Endothelial cell of umbilical vein (primary cell): ENCODE data around the gene SMARCD3. TPM values are rescaled to one million over a fixed set of nuclear protein-coding genes. Genes with fewer than 3 reads are reported as not detected.

ENCODE experiments used
- BruUV-seq: library from RNA; stranded (reverse); fragments of 400-500 nt; replicated peaks from 2 replicates; lab custom pipeline; 2021; lab: Mats Ljungman, UMichigan
- CTCF ChIA-PET: fragments of 300-600, 350-600 bp; sonication (Branson Sonifier 250); formaldehyde crosslinking; loops from one replicate; lab custom pipeline; 2021; ENCODE audit warnings: antibody characterized with exemption, inconsistent platforms; lab: Charles Lee
- POLR2A ChIA-PET: fragments of 300-600, 350-600 bp; sonication (Branson Sonifier 250); formaldehyde crosslinking; loops from one replicate; lab custom pipeline; 2021; ENCODE audit warnings: antibody characterized with exemption, inconsistent platforms; lab: Charles Lee
- DNase-seq: peaks from one replicate; pipeline ENCODE4 v3.0.0-alpha.2; 2011; ENCODE audit warnings: low read depth, low spot score
- FAIRE-seq: peaks from 2 replicates; lab custom pipeline; 2011; peaks lifted over from hg19 to GRCh38; lab: Jason Lieb, UNC
- H2AFZ ChIP-seq: 2 replicates; pipeline ENCODE4 v1.6.0; 2012; ENCODE audit warnings: low read depth, low read length, control low read depth, inconsistent platforms
- H3K27ac ChIP-seq: 2 replicates; pipeline ENCODE4 v1.5.1; 2011; ENCODE audit warnings: low read depth, mild to moderate bottlenecking, control low read depth, low read length, moderate library complexity; ENCODE audit not compliant: insufficient read depth
- H3K27me3 ChIP-seq, 2 experiments: 2 replicates each; pipeline versions ENCODE4 v1.6.0 to v1.6.1; 2011; ENCODE audit warnings: low read length in 2 of 2, mixed read lengths in 1 of 2; ENCODE audit not compliant: control insufficient read depth in 2 of 2, insufficient read depth in 2 of 2
- H3K36me3 ChIP-seq, 2 experiments: 2 replicates in 1 of 2; 3 replicates in 1 of 2; pipeline ENCODE4 v1.5.1; 2011; ENCODE audit warnings: low read length in 2 of 2, mild to moderate bottlenecking in 1 of 2, moderate library complexity in 1 of 2; ENCODE audit not compliant: control insufficient read depth in 2 of 2, insufficient read depth in 2 of 2; ENCODE audit errors: extremely low read depth in 1 of 2
- H3K4me1 ChIP-seq: 3 replicates; pipeline ENCODE4 v1.5.1; 2011; ENCODE audit warnings: mild to moderate bottlenecking, low read length; ENCODE audit not compliant: control insufficient read depth, insufficient read depth; ENCODE audit errors: extremely low read depth
- H3K4me2 ChIP-seq: 2 replicates; pipeline ENCODE4 v1.6.1; 2011; ENCODE audit warnings: low read length, control low read depth, mixed read lengths; ENCODE audit not compliant: insufficient read depth
- H3K4me3 ChIP-seq, 3 experiments: fragments of 200-600 bp in 1 of 3; sonication (generic), shearing (Covaris generic) in 1 of 3; replicated peaks in 1 of 3; 2 replicates each; pipeline ENCODE4 v1.5.1; 2011 to 2016; ENCODE audit warnings: control low read depth in 3 of 3, low read length in 3 of 3, mild to moderate bottlenecking in 2 of 3, inconsistent platforms in 1 of 3, low read depth in 1 of 3, moderate library complexity in 1 of 3; ENCODE audit not compliant: insufficient read depth in 1 of 3
- H3K79me2 ChIP-seq: 2 replicates; pipeline ENCODE4 v1.6.0; 2012; ENCODE audit warnings: low read length, inconsistent platforms; ENCODE audit not compliant: control insufficient read depth, insufficient read depth
- H3K9ac ChIP-seq: replicated peaks from 2 replicates; pipeline ENCODE3; 2011; ENCODE audit warnings: low read length, control low read depth; ENCODE audit not compliant: insufficient read depth; ENCODE audit errors: extremely low read depth
- H3K9me1 ChIP-seq: replicated peaks from 3 replicates; pipeline ENCODE4 v1.6.0; 2011; ENCODE audit warnings: mild to moderate bottlenecking, low read length; ENCODE audit not compliant: control insufficient read depth, insufficient read depth; ENCODE audit errors: extremely low read depth
- H3K9me3 ChIP-seq: replicated peaks from 2 replicates; pipeline ENCODE4 v1.5.1; 2012; ENCODE audit warnings: low read length, inconsistent platforms; ENCODE audit not compliant: control insufficient read depth, insufficient read depth
- H4K20me1 ChIP-seq: replicated peaks from 2 replicates; pipeline ENCODE3; 2011; ENCODE audit warnings: mild to moderate bottlenecking, low read length; ENCODE audit not compliant: control insufficient read depth, insufficient read depth; ENCODE audit errors: extremely low read depth
- EZH2 ChIP-seq: IDR thresholded peaks from 2 replicates; pipeline ENCODE4 v1.6.1; 2012; ENCODE audit warnings: borderline replicate concordance, low read depth, mild to moderate bottlenecking, moderate library complexity, low read length, inconsistent platforms; ENCODE audit not compliant: severe bottlenecking
- JUN ChIP-seq: IDR thresholded peaks from 2 replicates; pipeline ENCODE4 v1.6.1; 2011; ENCODE audit warnings: borderline replicate concordance, low read depth; ENCODE audit not compliant: insufficient read length, insufficient read depth
- MAX ChIP-seq: IDR thresholded peaks from 2 replicates; pipeline ENCODE4 v1.6.1; 2011; ENCODE audit not compliant: insufficient read depth, insufficient read length
- MYC ChIP-seq: IDR thresholded peaks from one replicate; pipeline ENCODE4 v1.6.1; 2011; ENCODE audit warnings: mild to moderate bottlenecking, low read depth, low read length
- POLR2A ChIP-seq: IDR thresholded peaks from 2 replicates; pipeline ENCODE4 v1.6.1; 2012; ENCODE audit warnings: low read depth, mild to moderate bottlenecking, control low read depth, low read length
- dilution Hi-C: fragments of 300-500 bp; cut with MboI; formaldehyde crosslinking; loops from one replicate; pipeline ENCODE4 v1.15.0; 2019; ENCODE audit warnings: low sequenced_read_pairs; ENCODE audit not compliant: extremely low pct_ligation_motif_present
- intact Hi-C: fragments of 100-400 bp; cut with micrococcal nuclease; formaldehyde crosslinking; loops from one replicate; pipeline ENCODE4 v1.10.0; 2022
- polyA plus RNA-seq, 4 experiments: library from polyadenylated mRNA; depleted of rRNA in 3 of 4; stranded (reverse) in 3 of 4; unstranded in 1 of 4; fragments of >200 nt; gene quantifications; 2 replicates each; pipeline versions ENCODE4 v1.2.1 to v1.2.3, GENCODE V29; 2011 to 2012; ENCODE audit warnings: missing spikeins in 1 of 4
- total RNA-seq: library from RNA; stranded (reverse); gene quantifications from 2 replicates; pipeline ENCODE4 v1.2.3, GENCODE V29; 2021
- TF ChIP-seq, protein P1 (sequence below), 2 donors: IDR thresholded peaks; 1 replicate in 1 of 2; 2 replicates in 1 of 2; pipeline ENCODE4 v1.5.1; 2011; ENCODE audit warnings: low read length in 2 of 2, mild to moderate bottlenecking in 2 of 2, moderate library complexity in 2 of 2, control low read depth in 1 of 2, inconsistent platforms in 1 of 2, low read depth in 1 of 2; ENCODE audit not compliant: insufficient read depth in 1 of 2; ENCODE audit errors: extremely low read depth in 1 of 2

SMARCD3 gene
- total and polyA plus RNA-seq, 2 donors (not counting 3 experiments of a cell fraction or from before 2014, with no cell fraction given) = 6.1 to 8.5 TPM

DNA sequence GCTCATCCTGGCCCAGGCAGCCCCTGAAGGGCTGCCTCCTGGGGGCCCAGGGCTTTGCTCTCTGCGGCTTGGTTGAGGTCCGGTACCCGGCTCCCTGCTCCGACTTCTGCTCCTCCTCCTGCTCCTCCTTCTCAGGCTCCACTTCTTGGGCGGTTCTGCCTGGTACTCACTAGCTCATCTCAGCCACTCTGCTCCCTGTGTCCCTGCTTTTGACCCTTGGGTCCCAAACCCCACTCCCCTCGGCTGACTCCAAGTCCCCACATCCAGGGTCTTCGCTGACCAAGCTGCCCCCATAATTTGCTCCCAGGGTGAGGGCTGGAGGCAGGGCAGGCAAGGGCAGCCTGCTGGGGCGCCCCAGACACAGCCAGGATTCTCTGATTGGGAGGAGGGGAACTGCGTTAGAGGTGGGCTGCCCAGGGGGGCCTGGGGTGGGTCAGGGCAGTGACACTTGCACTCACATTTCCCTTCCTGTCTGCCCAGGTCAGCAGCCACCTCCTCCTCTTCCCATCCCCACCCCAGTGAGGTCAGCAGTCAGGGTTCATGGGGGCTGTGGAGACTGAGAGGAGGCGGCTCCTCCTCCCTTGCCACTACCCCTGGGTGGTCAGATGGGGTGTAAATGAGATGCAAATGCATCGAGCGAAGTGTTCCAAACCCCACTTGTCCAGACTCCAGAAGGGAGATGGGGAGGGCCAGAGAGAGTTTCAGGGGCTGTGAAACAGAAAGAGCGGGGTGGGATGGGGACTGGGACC lies 2.2 kb downstream of the SMARCD3 start:
- FAIRE-seq (no peak), DNase-seq (no peak)
- ChIA-PET CTCF (interaction anchor here (0.8 to 1.4 kb wide), 5 partner anchors 10 to 56 kb away, joined by 3 to 13 read pairs (median 4); partner anchors contain the start of gene ABCF2), POLR2A (no interaction called here)
- dilution Hi-C loops = no loop called here
- Histone ChIP-seq H3K79me2 (no peaks in the 10 kb centered on the region), H3K9me3 (no peaks in the 10 kb centered on the region), H3K4me1 (peaks cover 15% of the 10 kb centered on the region), H3K9me1 (no peaks in the 10 kb centered on the region), H3K27ac (no peak overlapping the region), H3K4me2 (no peak overlapping the region), H3K27me3 (peaks cover 0 to 6% of the 10 kb centered on the region in 2 experiments), H3K36me3 (no peaks in the 10 kb centered on the region), H3K4me3 (no peak overlapping the region), H3K9ac (no peak overlapping the region), H4K20me1 (no peaks in the 10 kb centered on the region), H2AFZ (no peak overlapping the region)
- intact Hi-C loops = no loop called here
- no TSS peak for BruUV-seq
- no peak for TF ChIP-seq EZH2
- no peak for TF ChIP-seq JUN
- TF ChIP-seq MYC = no peak
- TF ChIP-seq, protein P1, sequence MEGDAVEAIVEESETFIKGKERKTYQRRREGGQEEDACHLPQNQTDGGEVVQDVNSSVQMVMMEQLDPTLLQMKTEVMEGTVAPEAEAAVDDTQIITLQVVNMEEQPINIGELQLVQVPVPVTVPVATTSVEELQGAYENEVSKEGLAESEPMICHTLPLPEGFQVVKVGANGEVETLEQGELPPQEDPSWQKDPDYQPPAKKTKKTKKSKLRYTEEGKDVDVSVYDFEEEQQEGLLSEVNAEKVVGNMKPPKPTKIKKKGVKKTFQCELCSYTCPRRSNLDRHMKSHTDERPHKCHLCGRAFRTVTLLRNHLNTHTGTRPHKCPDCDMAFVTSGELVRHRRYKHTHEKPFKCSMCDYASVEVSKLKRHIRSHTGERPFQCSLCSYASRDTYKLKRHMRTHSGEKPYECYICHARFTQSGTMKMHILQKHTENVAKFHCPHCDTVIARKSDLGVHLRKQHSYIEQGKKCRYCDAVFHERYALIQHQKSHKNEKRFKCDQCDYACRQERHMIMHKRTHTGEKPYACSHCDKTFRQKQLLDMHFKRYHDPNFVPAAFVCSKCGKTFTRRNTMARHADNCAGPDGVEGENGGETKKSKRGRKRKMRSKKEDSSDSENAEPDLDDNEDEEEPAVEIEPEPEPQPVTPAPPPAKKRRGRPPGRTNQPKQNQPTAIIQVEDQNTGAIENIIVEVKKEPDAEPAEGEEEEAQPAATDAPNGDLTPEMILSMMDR (IDR thresholded peaks at IDR 0.05; ENCODE audit: extremely low read depth in 1 of 2, insufficient read depth in 1 of 2, low read depth in 1 of 2, low read length in 2 of 2) = no peak
- no peak for TF ChIP-seq POLR2A
- no peak for TF ChIP-seq MAX
